ENCODE results near the gene NEO1. TPM values are rescaled to one million over a fixed set of nuclear protein-coding genes. Genes with fewer than 3 reads are reported as not detected.

NEO1 gene
- total RNA-seq, 1 experiment from 2014 or later, result 41.8 TPM

GRCh38 chr15:73320619-73321180 lies 268.4 kb downstream of the NEO1 start:
- Histone ChIP-seq H3K14ac (ENCODE audit: insufficient read depth, low read length) (no peak overlapping the region), H3K18ac (ENCODE audit: insufficient read length, low read depth, low read length) (no peak overlapping the region), H3T11ph (ENCODE audit: low read length) (no peak overlapping the region), H3K23me2 (ENCODE audit: insufficient read length, low read depth, low read length, poor library complexity, severe bottlenecking) (peaks cover 3% of the 10 kb centered on the region), H3K56ac (ENCODE audit: insufficient read length, low read depth, low read length) (no peak overlapping the region), H2BK20ac (ENCODE audit: low read depth, low read length, poor library complexity, severe bottlenecking) (no peak overlapping the region), H2AK5ac (ENCODE audit: insufficient read length, low read length) (no peak overlapping the region), H3K4me1 (ENCODE audit: insufficient read depth, low read length) (no peaks in the 10 kb centered on the region), H3K4ac (ENCODE audit: low read depth, low read length) (no peak overlapping the region), H4K91ac (ENCODE audit: insufficient read length, low read depth, low read length) (no peak overlapping the region), H2AFZ (ENCODE audit: low read length) (no peak overlapping the region), H3K9ac (ENCODE audit: extremely low read depth, insufficient read length, low read length) (no peak overlapping the region), H3K27ac (ENCODE audit: insufficient read length, low read depth, low read length) (no peak overlapping the region), H3K23ac (ENCODE audit: insufficient read length, low read depth, low read length) (no peak overlapping the region), H3K9me3 (ENCODE audit: control insufficient read depth, low read depth, low read length) (no peaks in the 10 kb centered on the region), H2BK15ac (ENCODE audit: low read depth, low read length) (no peak overlapping the region), H3K79me1 (ENCODE audit: insufficient read depth, low read depth, low read length, poor library complexity, severe bottlenecking) (no peaks in the 10 kb centered on the region), H4K20me1 (ENCODE audit: control insufficient read depth, insufficient read depth, insufficient read length) (peaks cover 3% of the 10 kb centered on the region), H4K8ac (replicated peaks; ENCODE audit: insufficient read length, low read depth, low read length) (no peak overlapping the region), H2BK12ac (ENCODE audit: insufficient read length, low read depth, low read length) (no peak overlapping the region), H3K27me3 (ENCODE audit: insufficient read depth, low read length) (no peaks in the 10 kb centered on the region), H4K5ac (ENCODE audit: insufficient read length, low read depth, low read length) (no peak overlapping the region), H2BK120ac (ENCODE audit: low read depth, low read length, poor library complexity, severe bottlenecking) (no peak overlapping the region), H2BK5ac (ENCODE audit: insufficient read length, low read length) (no peak overlapping the region), H3K4me2 (ENCODE audit: insufficient read depth, insufficient read length, low read length) (no peak overlapping the region), H3K79me2 (ENCODE audit: insufficient read depth, low read length) (no peaks in the 10 kb centered on the region)
- no peak for DNase-seq
- Mint-ChIP-seq H3K9me3 (no peaks in the 10 kb centered on the region; a peak in 1 of 5 replicates), H3K27me3 (ENCODE audit: low read depth) (peaks cover 2% of the 10 kb centered on the region), H3K4me1 (peaks cover 15 to 19% of the 10 kb centered on the region in 2 experiments), H3K27ac (no peak overlapping the region), H3K4me3 (no peak overlapping the region), H3K36me3 (ENCODE audit: insufficient read depth in 1 of 3, low read depth in 3 of 3) (peaks cover 2 to 18% (median 12%) of the 10 kb centered on the region in 3 experiments; a peak in 5 of 7 replicates)
- TF ChIP-seq CTCF (conservative IDR thresholded peaks at IDR 0.05), result no peak
- no CpG with 5 or more reads among the region's 3 CpGs for WGBS (ENCODE audit: extremely low coverage, insufficient read length, low lambda C conversion rate)

Data from H9 (cell line).